A673 (cell line): ENCODE results near the gene SAMD14. TPM values are rescaled to one million over a fixed set of nuclear protein-coding genes. Genes with fewer than 3 reads are reported as not detected.

Source experiments
- BruUV-seq: library from RNA; stranded (reverse); fragments of 400-500 nt; replicated peaks from 2 replicates; lab custom pipeline; 2021; lab: Mats Ljungman, UMichigan
- CTCF ChIA-PET: fragments of 300-600 bp; sonication (Branson Sonifier 250); formaldehyde crosslinking; loops from one replicate; lab custom pipeline; 2022; ENCODE audit warnings: antibody characterized with exemption; lab: Charles Lee
- POLR2A ChIA-PET: fragments of 300-600 bp; sonication (Branson Sonifier 250); formaldehyde crosslinking; loops from one replicate; lab custom pipeline; 2022; ENCODE audit warnings: antibody characterized with exemption; ENCODE audit not compliant: low non-redundant PET; lab: Charles Lee
- DNase-seq: peaks from one replicate; pipeline ENCODE4 v3.0.0-alpha.2; 2015; ENCODE audit warnings: low spot score
- H3K27ac ChIP-seq: fragments of 200-600 bp; sonication (generic); 2 replicates; pipeline ENCODE4 v1.5.1; 2016; ENCODE audit warnings: mixed run types, low read depth, mild to moderate bottlenecking, mixed read lengths, antibody characterized with exemption, low read length; ENCODE audit not compliant: poor library complexity, severe bottlenecking
- H3K27me3 ChIP-seq: fragments of 200-600 bp; sonication (generic); replicated peaks from 2 replicates; pipeline ENCODE4 v1.6.1; 2017; ENCODE audit warnings: mixed run types, low read depth, mild to moderate bottlenecking, mixed read lengths, antibody characterized with exemption, low read length; ENCODE audit not compliant: insufficient read depth, poor library complexity
- H3K36me3 ChIP-seq: fragments of 200-600 bp; sonication (generic); 2 replicates; pipeline ENCODE4 v1.6.1; 2016; ENCODE audit warnings: mixed run types, mild to moderate bottlenecking, mixed read lengths, antibody characterized with exemption, low read length; ENCODE audit not compliant: insufficient read depth, poor library complexity, severe bottlenecking
- H3K4me1 ChIP-seq: fragments of 200-600 bp; sonication (generic); 2 replicates; pipeline ENCODE4 v1.6.1; 2017; ENCODE audit warnings: mixed run types, mild to moderate bottlenecking, mixed read lengths, antibody characterized with exemption, low read length; ENCODE audit not compliant: insufficient read depth, poor library complexity, severe bottlenecking
- H3K4me3 ChIP-seq: fragments of 200-600 bp; sonication (generic); 2 replicates; pipeline ENCODE4 v1.5.1; 2016; ENCODE audit warnings: low read depth, mixed run types, mild to moderate bottlenecking, mixed read lengths, low read length; ENCODE audit not compliant: poor library complexity, severe bottlenecking
- H3K9me3 ChIP-seq: fragments of 200-600 bp; sonication (generic); 2 replicates; pipeline ENCODE4 v1.6.1; 2016; ENCODE audit warnings: mixed run types, low read depth, mild to moderate bottlenecking, mixed read lengths, antibody characterized with exemption, low read length; ENCODE audit not compliant: poor library complexity, severe bottlenecking
- CTCF ChIP-seq: fragments of 300-800, 200-600 bp; sonication (generic); conservative IDR thresholded peaks from 2 replicates; pipeline ENCODE4 v1.5.1; 2017; ENCODE audit warnings: low read depth, mild to moderate bottlenecking, antibody characterized with exemption, low read length, moderate library complexity, mixed read lengths
- EZH2 ChIP-seq: fragments of 200-600 bp; sonication (generic); IDR thresholded peaks from 2 replicates; pipeline ENCODE4 v1.6.1; 2017; ENCODE audit warnings: borderline replicate concordance, low read depth, mild to moderate bottlenecking, mixed read lengths, antibody characterized with exemption, low read length; ENCODE audit not compliant: poor library complexity, severe bottlenecking
- intact Hi-C: fragments of 100-400 bp; cut with micrococcal nuclease; formaldehyde crosslinking; loops from one replicate; pipeline ENCODE4 v1.10.0; 2022; ENCODE audit not compliant: unreplicated experiment
- total RNA-seq: library from RNA; stranded (reverse); gene quantifications from 2 replicates; pipeline ENCODE4 v1.2.3, GENCODE V29; 2021

The SAMD14 gene
- total RNA-seq, 1 experiment from 2014 or later = 45.0 TPM

GRCh38 chr17:50097455-50097854, 32.5 kb downstream of the SAMD14 start:
- POLR2A ChIA-PET = no interaction called here

GRCh38 chr17:50096758-50097157, 33.2 kb downstream of the SAMD14 start:
- TF ChIP-seq EZH2 (no peak), CTCF (no peak)
- no peak overlapping the region for H3K27ac ChIP-seq
- intact Hi-C loops = no loop called here
- peaks cover 10% of the 10 kb centered on the region for H3K4me1 ChIP-seq
- ChIA-PET CTCF (no interaction called here), POLR2A (no interaction called here)
- DNase-seq = no peak
- H3K4me3 ChIP-seq = no peak overlapping the region
- H3K9me3 ChIP-seq = no peaks in the 10 kb centered on the region
- H3K36me3 ChIP-seq = no peaks in the 10 kb centered on the region
- no TSS peak for BruUV-seq
- H3K27me3 ChIP-seq = no peaks in the 10 kb centered on the region

More at GRCh38 chr17:50097455-50097854, 32.5 kb downstream of the SAMD14 start:
- no peak overlapping the region for H3K27ac ChIP-seq
- CTCF ChIA-PET = no interaction called here
- TF ChIP-seq CTCF (no peak), EZH2 (no peak)
- H3K27me3 ChIP-seq = no peaks in the 10 kb centered on the region
- intact Hi-C loops = no loop called here
- H3K36me3 ChIP-seq = no peaks in the 10 kb centered on the region
- no TSS peak for BruUV-seq
- H3K4me1 ChIP-seq = peaks cover 10% of the 10 kb centered on the region
- no peak for DNase-seq
- H3K4me3 ChIP-seq = no peak overlapping the region
- H3K9me3 ChIP-seq = no peaks in the 10 kb centered on the region

GRCh38 chr17:50096092-50096491, 33.9 kb downstream of the SAMD14 start:
- ChIA-PET POLR2A (no interaction called here), CTCF (no interaction called here)
- no peak for TF ChIP-seq EZH2
- TF ChIP-seq CTCF = no peak
- DNase-seq = no peak
- Histone ChIP-seq H3K9me3 (no peaks in the 10 kb centered on the region), H3K27me3 (no peaks in the 10 kb centered on the region), H3K4me3 (peak overlapping the region; percentile 77), H3K36me3 (no peaks in the 10 kb centered on the region), H3K4me1 (peaks cover 10% of the 10 kb centered on the region), H3K27ac (peak overlapping the region; percentile 82)
- BruUV-seq = no TSS peak
- intact Hi-C loops = no loop called here
